BLaER1 treated with 17β-estradiol and CSF1 and Interleukin-3, amounts not matched to agents 10 nM and 100 nM (cell line): ENCODE measurements around the gene TNFRSF11A.
A peak's percentile ranks its signal among the peaks of the same experiment; 100 is the strongest.

Experiments used
- H3K27ac ChIP-seq, 11 experiments: shearing (Covaris generic); formaldehyde crosslinking; 2 replicates each; pipeline ENCODE4 v1.8.1; 2022
- H3K27me3 ChIP-seq, 11 experiments: shearing (Covaris generic); formaldehyde crosslinking; 2 replicates each; pipeline ENCODE4 v1.8.1; 2022
- H3K36me3 ChIP-seq, 11 experiments: shearing (Covaris generic); formaldehyde crosslinking; 2 replicates each; pipeline ENCODE4 v1.8.1; 2022
- H3K4me1 ChIP-seq, 10 experiments: shearing (Covaris generic); formaldehyde crosslinking; 2 replicates each; pipeline ENCODE4 v1.8.1; 2022
- H3K4me2 ChIP-seq, 11 experiments: shearing (Covaris generic); formaldehyde crosslinking; 2 replicates each; pipeline ENCODE4 v1.8.1; 2022
- H3K4me3 ChIP-seq, 10 experiments: shearing (Covaris generic); formaldehyde crosslinking; 2 replicates each; pipeline ENCODE4 v1.8.1; 2022
- H3K9ac ChIP-seq, 11 experiments: shearing (Covaris generic); formaldehyde crosslinking; 2 replicates each; pipeline ENCODE4 v1.8.1; 2022
- H3K9me3 ChIP-seq, 11 experiments: shearing (Covaris generic); formaldehyde crosslinking; replicated peaks in 1 of 11; 2 replicates each; pipeline ENCODE4 v1.8.1; 2022
- H4K20me1 ChIP-seq, 11 experiments: shearing (Covaris generic); formaldehyde crosslinking; 2 replicates each; pipeline ENCODE4 v1.8.1; 2022
- Cebpa-rat ChIP-seq, 11 experiments: shearing (Covaris generic); IDR thresholded peaks; 2 replicates each; pipeline ENCODE4 v1.8.1; 2022

The TNFRSF11A gene

GRCh38 chr18:62412231-62412979, 87.3 kb downstream of the TNFRSF11A start:
- Histone ChIP-seq H3K4me2 (peak overlapping the region in 1 of 11 experiments; percentile 20; a peak in 3 of 22 replicates), H3K4me1 (peaks cover 0 to 12% (median 8%) of the 10 kb centered on the region in 10 experiments; a peak in 19 of 20 replicates), H3K4me3 (no peak overlapping the region), H3K27me3 (no peaks in the 10 kb centered on the region), H4K20me1 (no peaks in the 10 kb centered on the region), H3K9ac (no peak overlapping the region), H3K9me3 (peaks cover 0 to 34% (median 18%) of the 10 kb centered on the region in 11 experiments; a peak in 15 of 22 replicates), H3K36me3 (no peaks in the 10 kb centered on the region), H3K27ac (no peak overlapping the region)
- TF ChIP-seq Cebpa-rat (IDR thresholded peaks at IDR 0.05): no peak

GRCh38 chr18:62413206-62413605, 88.1 kb downstream of the TNFRSF11A start:
- H3K4me2 ChIP-seq: no peak overlapping the region
- no peak for TF ChIP-seq Cebpa-rat (IDR thresholded peaks at IDR 0.05)
- peaks cover 0 to 34% (median 18%) of the 10 kb centered on the region in 11 experiments; a peak in 15 of 22 replicates for H3K9me3 ChIP-seq
- H3K4me3 ChIP-seq: no peak overlapping the region
- H3K27me3 ChIP-seq: no peaks in the 10 kb centered on the region
- H3K9ac ChIP-seq: no peak overlapping the region
- H3K4me1 ChIP-seq: peaks cover 5 to 20% (median 16%) of the 10 kb centered on the region in 10 experiments
- H3K27ac ChIP-seq: no peak overlapping the region
- no peaks in the 10 kb centered on the region for H3K36me3 ChIP-seq
- H4K20me1 ChIP-seq: no peaks in the 10 kb centered on the region

GRCh38 chr18:62418258-62418657, 93.1 kb downstream of the TNFRSF11A start:
- Histone ChIP-seq H3K4me1 (peaks cover 20 to 35% (median 29%) of the 10 kb centered on the region in 10 experiments), H3K27ac (peak overlapping the region in 3 of 11 experiments; percentile 15 to 45 (median 29); a peak in 3 of 22 replicates), H3K27me3 (no peaks in the 10 kb centered on the region), H4K20me1 (no peaks in the 10 kb centered on the region), H3K4me3 (no peak overlapping the region), H3K4me2 (peak overlapping the region; percentile 31 to 78 (median 71); a peak in 21 of 22 replicates), H3K9me3 (peaks cover 0 to 11% (median 0%) of the 10 kb centered on the region in 11 experiments; a peak in 3 of 22 replicates), H3K36me3 (no peaks in the 10 kb centered on the region), H3K9ac (no peak overlapping the region)
- peak in 2 of 11 experiments; percentile 11 to 82; a peak in 1 of 22 replicates for TF ChIP-seq Cebpa-rat (IDR thresholded peaks at IDR 0.05)

GRCh38 chr18:62420151-62420512, 95.0 kb downstream of the TNFRSF11A start:
- no peak for TF ChIP-seq Cebpa-rat (IDR thresholded peaks at IDR 0.05)
- Histone ChIP-seq H3K4me3 (no peak overlapping the region), H3K27me3 (no peaks in the 10 kb centered on the region), H4K20me1 (no peaks in the 10 kb centered on the region), H3K36me3 (no peaks in the 10 kb centered on the region), H3K9ac (no peak overlapping the region), H3K27ac (no peak overlapping the region), H3K4me2 (peak overlapping the region in 5 of 11 experiments; percentile 10 to 25 (median 12); a peak in 6 of 22 replicates), H3K4me1 (peaks cover 22 to 37% (median 31%) of the 10 kb centered on the region in 10 experiments), H3K9me3 (peaks cover 0 to 11% (median 0%) of the 10 kb centered on the region in 11 experiments; a peak in 3 of 22 replicates)

- no peaks in the 10 kb centered on the region for H4K20me1 ChIP-seq
- H3K9me3 ChIP-seq: peaks cover 0 to 10% (median 0%) of the 10 kb centered on the region in 11 experiments; a peak in 3 of 22 replicates
- TF ChIP-seq Cebpa-rat (IDR thresholded peaks at IDR 0.05): no peak
- no peaks in the 10 kb centered on the region for H3K27me3 ChIP-seq
- H3K9ac ChIP-seq: no peak overlapping the region
- H3K27ac ChIP-seq: no peak overlapping the region
- H3K4me1 ChIP-seq: peaks cover 27 to 41% (median 36%) of the 10 kb centered on the region in 10 experiments
- no peaks in the 10 kb centered on the region for H3K36me3 ChIP-seq
- H3K4me2 ChIP-seq: peak overlapping the region in 8 of 11 experiments; percentile 3 to 38 (median 18); a peak in 11 of 22 replicates
- H3K4me3 ChIP-seq: no peak overlapping the region
Measured at GRCh38 chr18:62420513-62421209, 95.6 kb downstream of the TNFRSF11A start.

- peak overlapping the region; percentile 23 to 90 (median 73) for H3K4me2 ChIP-seq
Measured at GRCh38 chr18:62425465-62426190, 100.5 kb downstream of the TNFRSF11A start.

GRCh38 chr18:62426191-62426488, 101.0 kb downstream of the TNFRSF11A start:
- Histone ChIP-seq H3K27me3 (no peaks in the 10 kb centered on the region), H3K27ac (peak overlapping the region in 2 of 11 experiments; percentile 22 to 27; a peak in 3 of 22 replicates), H3K9ac (0 out of 22 replicates have a peak overlapping the region, but pooled peaks of 1 of the 11 experiments have one; percentile 15), H3K4me3 (no peak overlapping the region), H3K9me3 (peaks cover 16 to 28% (median 23%) of the 10 kb centered on the region in 11 experiments), H3K4me1 (peaks cover 6 to 27% (median 20%) of the 10 kb centered on the region in 10 experiments), H3K36me3 (no peaks in the 10 kb centered on the region), H4K20me1 (no peaks in the 10 kb centered on the region), H3K4me2 (peak overlapping the region in 7 of 11 experiments; percentile 42 to 90 (median 76); a peak in 12 of 22 replicates)
- TF ChIP-seq Cebpa-rat (IDR thresholded peaks at IDR 0.05): no peak

More at GRCh38 chr18:62425465-62426190, 100.5 kb downstream of the TNFRSF11A start:
- H3K9me3 ChIP-seq: peaks cover 14 to 29% (median 21%) of the 10 kb centered on the region in 11 experiments
- peaks cover 10 to 31% (median 23%) of the 10 kb centered on the region in 10 experiments for H3K4me1 ChIP-seq
- H3K27ac ChIP-seq: peak overlapping the region in 10 of 11 experiments; percentile 35 to 79 (median 70); a peak in 19 of 22 replicates
- H3K4me3 ChIP-seq: peak overlapping the region in 3 of 10 experiments; percentile 16 to 45 (median 23); a peak in 3 of 20 replicates
- no peaks in the 10 kb centered on the region for H3K27me3 ChIP-seq
- no peaks in the 10 kb centered on the region for H3K36me3 ChIP-seq
- peak in 6 of 11 experiments; percentile 19 to 72 (median 42); a peak in 7 of 22 replicates for TF ChIP-seq Cebpa-rat (IDR thresholded peaks at IDR 0.05)
- peak overlapping the region; percentile 19 to 72 (median 53); a peak in 18 of 22 replicates for H3K9ac ChIP-seq
- no peaks in the 10 kb centered on the region for H4K20me1 ChIP-seq

- TF ChIP-seq Cebpa-rat (IDR thresholded peaks at IDR 0.05): no peak
- Histone ChIP-seq H3K27me3 (no peaks in the 10 kb centered on the region), H3K36me3 (no peaks in the 10 kb centered on the region), H3K9ac (no peak overlapping the region), H3K4me3 (no peak overlapping the region), H3K27ac (no peak overlapping the region), H3K4me2 (no peak overlapping the region), H3K9me3 (peaks cover 16 to 28% (median 23%) of the 10 kb centered on the region in 11 experiments), H3K4me1 (peaks cover 11 to 20% (median 13%) of the 10 kb centered on the region in 10 experiments), H4K20me1 (no peaks in the 10 kb centered on the region)
Measured at GRCh38 chr18:62432176-62432575, 107.1 kb downstream of the TNFRSF11A start.
